Fibroblast of peridontal ligament (primary cell): ENCODE results near the gene RAET1G.
"Not testable (repeated sequence)": the region's sequence is repeated elsewhere in the genome, so short reads cannot be mapped to it uniquely, and the experiment has no call there.

Source experiments
- DNase-seq: peaks from one replicate; pipeline ENCODE4 v3.0.0-alpha.2; 2010; ENCODE audit errors: extremely low read depth

RAET1G gene, protein sequence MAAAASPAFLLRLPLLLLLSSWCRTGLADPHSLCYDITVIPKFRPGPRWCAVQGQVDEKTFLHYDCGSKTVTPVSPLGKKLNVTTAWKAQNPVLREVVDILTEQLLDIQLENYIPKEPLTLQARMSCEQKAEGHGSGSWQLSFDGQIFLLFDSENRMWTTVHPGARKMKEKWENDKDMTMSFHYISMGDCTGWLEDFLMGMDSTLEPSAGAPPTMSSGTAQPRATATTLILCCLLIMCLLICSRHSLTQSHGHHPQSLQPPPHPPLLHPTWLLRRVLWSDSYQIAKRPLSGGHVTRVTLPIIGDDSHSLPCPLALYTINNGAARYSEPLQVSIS

DNA sequence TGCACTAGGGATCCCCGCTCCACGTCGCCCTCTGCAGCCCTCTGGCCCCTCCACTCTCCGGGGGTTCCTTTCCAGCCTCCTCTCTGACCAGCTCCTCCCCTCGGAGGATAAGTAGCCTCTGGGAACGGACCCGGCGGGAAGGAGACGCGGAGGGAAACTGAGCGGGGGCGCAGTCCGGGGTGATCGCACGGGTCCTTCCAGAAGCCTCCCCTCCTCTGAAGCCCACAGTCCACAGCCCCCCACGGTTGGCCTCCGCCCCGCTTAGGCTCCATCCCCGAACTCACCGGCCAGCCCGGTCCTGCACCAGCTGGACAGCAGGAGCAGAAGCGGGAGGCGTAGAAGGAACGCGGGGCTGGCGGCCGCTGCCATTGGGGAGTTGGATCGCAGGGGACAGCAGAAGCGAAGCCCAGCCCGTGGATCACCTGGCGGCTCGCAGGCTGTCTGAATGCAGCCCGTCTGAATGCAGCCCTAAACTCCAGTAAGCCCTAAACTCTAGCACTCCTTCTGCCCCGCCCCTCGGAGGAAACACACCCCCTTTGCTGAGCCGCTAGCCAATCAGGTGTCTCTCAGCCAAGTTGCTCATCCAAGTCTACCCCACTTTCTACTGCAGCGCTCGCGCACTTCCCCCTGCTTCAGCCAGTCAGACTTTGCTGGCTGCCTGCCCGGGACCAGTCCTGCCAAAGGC is at the start of gene RAET1G:
TSS of gene RAET1G (minus strand) at position 480 of the 685 bp plus-strand sequence. CDS start at position 369, 111 bp downstream.
- peak; percentile 94 for DNase-seq

DNA sequence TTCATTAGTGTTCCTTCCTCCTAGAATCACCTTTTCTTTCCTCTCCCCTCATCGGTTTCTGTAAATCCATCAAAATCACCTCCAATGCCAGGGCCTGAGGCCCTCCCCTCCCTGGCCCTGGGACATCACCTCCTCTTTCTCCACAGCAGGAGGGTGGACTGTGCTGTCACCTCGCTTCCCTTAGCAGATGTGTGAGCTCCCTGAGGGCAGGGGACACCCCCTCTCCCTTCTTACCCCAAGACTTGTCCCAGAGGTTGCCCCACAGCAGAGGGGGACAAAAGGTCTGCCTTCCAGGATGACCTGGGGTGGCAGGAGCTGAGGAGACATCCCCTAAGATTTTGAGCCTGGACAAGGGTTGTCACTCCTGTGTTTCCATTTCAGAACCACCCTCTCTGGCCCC is 46.7 kb upstream of the RAET1G start:
- no peak for DNase-seq

DNA sequence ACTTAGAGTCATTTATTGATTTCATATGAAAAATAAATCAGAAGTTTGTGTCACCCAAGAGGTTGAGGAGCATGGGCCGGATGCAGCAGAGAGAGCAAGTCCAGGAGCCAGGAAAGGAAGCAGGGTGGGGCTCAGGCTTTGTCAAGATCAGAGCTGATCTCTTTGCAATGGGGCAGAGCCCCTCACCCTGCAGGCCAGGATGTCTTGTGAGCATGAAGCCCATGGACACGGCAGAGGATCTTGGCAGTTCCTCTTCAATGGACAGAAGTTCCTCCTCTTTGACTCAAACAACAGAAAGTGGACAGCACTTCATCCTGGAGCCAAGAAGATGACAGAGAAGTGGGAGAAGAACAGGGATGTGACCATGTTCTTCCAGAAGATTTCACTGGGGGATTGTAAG is 46.0 kb upstream of the RAET1G start:
- DNase-seq = not testable (repeated sequence)

DNA sequence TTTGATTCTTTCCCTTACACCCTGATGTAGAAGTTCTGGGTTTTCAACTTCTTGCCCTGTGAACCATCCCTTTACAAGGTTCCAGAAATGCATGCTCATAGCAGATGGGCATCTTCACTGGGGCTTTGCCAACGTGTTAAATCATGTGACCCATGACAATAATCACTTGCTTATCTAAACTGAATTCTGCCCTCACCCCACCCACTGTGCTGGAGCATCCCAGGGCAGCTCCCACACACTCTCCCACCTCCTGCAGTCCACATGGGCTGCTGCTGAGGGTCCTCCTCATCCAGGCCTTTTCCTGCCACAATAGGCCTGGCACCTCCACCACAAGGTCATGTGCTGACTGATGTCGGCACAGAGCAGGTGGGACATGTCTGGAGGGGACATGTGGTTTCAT is 45.1 kb upstream of the RAET1G start:
- DNase-seq = not testable (repeated sequence)

DNA sequence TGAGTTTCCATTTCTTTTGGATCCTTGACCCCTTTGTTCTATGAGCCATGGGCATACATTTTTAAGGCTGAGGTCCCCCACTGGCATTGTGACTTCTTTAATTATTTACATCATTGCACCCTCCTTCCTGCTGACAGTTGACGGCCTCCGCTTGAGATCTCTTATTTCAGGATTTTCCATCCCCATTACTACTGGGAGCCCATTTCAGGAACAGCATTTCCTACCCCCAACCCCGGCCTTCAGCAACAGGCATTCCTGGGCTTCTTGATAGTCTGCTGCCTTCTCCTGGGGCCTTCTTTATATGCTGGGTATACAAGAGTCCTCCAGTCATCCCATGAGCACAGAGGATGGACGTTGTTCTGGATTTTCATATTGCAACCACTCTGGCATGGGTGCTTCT is 44.7 kb upstream of the RAET1G start:
- DNase-seq = no peak

DNA sequence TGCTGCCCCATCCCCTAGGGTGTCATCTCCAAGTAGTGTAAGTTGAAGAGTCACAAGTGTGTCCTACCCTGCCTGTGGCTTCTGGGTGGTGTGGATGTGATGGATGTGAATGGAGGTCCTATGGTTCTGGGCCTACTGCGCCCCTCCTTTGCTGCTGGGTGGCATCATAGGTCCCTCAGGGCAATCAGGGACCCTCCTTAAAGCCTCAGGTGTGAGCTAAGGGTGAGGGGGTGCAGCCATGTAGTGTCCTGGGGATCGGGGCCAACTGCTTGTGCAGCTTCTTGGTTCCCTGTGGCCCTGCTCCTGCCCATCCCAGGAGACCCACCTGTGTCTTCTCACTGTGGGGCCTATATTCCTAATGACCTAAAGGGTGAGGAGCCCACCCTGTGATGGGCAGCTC is 43.4 kb upstream of the RAET1G start:
- DNase-seq = not testable (repeated sequence)

DNA sequence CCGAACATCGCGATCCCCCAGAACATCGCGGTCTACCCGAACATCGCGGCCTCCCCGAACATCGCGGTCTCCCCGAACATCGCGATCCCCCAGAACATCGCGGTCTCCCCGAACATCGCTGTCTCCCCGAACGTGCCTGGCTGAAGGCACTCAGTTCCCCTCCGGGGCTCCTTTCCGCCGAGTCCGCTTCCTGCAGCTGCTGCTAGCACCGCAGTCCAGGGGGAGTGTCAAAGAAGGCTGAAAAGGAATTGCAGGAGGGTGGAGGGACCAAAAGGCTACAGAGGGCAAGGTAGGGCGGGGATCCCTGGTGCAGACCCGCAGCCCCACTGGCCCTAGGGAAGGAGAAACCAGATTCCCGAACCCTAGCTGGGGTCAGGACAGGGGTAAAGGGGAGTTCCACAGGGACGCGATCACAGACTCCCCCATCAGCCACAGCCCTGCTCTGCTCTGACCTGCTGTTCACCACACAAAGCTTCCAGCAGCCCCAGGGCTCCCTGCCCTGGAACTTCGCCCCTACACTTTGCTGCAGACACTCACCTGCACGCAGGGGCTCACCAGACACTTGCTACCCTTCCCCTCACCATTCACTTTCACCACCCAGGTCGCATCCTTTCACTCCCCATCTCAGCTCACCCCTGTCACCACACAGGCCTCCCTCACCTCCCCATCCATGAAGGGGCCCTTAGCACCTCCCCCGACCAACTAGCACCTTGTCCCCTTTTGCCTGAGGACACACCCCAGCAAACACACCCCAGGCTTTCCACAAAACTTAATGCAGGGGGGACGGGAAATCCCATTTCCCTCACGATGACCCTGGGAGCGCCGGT is 42.5 kb upstream of the RAET1G start:
- DNase-seq = no peak

DNA sequence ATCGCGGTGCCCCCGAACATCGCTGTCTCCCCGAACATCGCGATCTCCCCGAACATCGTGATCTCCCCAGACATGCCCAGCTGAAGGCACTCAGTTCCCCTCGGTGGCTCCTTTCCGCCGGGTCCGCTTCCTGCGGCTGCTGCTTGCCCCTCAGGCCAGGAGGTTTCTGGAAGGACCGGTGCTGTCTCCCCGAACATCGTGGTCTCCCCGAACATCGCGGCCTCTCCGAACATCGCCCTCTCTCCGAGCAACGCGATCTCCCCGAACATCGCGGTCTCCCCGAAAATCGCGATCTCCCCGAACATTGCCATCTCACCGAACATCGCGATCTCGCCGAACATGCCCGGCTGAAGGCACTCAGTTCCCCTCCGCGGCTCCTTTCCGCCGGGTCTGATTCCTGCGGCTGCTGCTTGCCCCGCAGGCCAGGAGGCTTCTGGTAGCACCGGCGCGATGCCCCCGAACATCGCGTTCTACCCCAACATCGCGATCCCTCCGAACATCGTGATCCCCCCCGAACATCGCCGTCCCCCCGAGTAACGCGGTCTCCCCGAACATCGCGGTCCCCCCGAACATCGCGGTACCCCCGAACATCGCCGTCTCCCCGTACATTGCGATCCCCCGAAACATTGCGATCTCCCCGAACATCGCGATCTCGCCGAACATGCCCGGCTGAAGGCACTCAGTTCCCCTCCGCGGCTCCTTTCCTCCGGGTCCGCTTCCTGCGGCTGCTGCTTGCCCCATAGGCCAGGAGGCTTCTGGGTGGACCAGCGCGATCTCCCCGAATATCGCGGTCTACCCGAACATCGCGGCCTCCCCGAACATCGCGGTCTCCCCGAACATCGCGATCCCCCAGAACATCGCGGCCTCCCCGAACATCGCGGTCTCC is 41.6 kb upstream of the RAET1G start:
- DNase-seq = no peak

DNA sequence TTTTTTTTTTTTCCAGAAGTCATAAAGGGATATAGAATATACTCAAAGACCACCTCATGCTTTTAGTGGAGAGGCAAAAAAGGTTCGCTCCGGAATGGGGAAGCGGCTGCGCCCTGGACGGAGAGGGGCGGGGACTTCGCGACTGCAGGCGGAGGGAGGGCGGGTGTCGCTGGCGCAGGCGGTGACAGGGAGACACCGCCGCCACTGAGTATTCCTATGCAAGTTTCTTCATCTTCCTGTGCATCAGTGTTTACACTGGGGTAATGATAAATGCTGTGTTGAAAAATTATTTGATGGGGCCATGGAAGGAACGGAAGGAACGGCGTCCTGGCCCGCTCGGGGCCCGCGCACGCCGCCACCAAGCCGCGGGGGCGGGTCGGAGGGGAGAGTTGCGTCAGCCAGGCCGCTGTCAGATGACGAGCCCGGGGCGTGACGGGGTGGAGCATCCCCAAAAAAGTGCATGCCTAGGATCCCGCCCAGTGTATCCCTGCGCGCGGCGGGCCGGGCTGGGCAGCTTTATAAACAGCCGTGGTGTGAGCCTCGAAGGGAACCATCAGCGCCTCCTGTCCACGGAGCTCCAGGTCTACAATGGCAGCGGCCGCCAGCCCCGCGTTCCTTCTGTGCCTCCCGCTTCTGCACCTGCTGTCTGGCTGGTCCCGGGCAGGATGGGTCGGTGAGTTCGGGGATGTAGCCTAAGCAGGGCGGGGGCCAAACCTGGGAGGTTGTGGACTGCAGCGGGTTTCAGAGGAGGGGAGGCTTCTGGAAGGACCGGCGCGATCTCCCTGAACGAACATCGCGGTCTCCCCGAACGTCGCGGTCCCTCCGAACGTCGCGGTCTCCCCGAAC is 40.8 kb upstream of the RAET1G start, which contains the start of gene ULBP1:
TSS of gene ULBP1 (plus strand) at position 482 of the 846 bp plus-strand sequence. CDS start at position 589, 107 bp downstream.
- peak; percentile 67 for DNase-seq

DNA sequence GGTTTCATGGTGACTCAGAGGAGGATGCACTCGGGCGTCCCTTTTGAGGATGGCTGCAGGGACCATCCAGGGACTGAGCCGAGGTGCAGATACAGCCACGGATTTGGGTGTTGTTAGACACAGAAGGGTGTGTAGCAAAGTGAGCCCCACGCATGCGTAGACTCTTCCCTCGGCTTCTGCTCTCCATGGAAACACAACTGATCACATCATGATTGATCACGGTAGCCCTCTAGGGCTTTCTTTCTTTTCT is 40.2 kb upstream of the RAET1G start:
- peak; percentile 18 for DNase-seq

DNA sequence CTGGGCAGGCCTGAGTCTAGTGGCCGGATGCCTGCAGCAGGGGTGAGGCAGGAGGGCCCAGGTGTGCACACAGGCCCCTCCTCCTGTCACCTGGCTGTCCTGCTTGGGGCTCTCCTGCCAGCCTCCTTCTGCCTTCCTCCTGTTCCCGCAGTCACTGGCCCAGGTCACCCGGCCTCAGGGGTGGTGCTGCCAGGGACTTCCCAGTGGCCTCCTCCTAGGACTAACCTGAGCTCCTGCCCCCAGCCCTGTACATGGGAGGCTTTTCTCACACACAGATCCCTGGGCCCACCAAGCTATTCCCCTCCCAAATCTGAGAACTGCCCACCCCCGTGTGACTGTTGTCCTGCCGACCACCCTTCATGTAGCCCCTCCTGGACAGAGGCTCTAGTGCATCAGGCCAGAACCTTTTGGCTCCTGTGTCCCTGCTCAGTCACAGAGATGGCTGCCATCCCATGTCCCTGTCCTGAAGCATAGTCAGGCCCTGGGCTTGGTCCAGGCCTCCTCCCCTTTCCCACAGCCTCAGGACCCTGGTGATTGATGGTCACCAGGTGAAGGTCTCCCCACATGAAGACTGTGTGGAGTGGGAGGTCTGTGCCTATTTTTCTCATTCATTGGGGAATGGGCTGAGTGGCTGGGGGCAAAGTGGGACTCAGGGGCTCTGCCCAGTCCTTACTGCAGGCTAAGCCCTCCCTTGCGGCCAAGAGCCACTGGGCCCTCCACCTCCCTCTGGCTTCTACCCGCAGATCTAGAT is 39.7 kb upstream of the RAET1G start:
- DNase-seq = no peak

DNA sequence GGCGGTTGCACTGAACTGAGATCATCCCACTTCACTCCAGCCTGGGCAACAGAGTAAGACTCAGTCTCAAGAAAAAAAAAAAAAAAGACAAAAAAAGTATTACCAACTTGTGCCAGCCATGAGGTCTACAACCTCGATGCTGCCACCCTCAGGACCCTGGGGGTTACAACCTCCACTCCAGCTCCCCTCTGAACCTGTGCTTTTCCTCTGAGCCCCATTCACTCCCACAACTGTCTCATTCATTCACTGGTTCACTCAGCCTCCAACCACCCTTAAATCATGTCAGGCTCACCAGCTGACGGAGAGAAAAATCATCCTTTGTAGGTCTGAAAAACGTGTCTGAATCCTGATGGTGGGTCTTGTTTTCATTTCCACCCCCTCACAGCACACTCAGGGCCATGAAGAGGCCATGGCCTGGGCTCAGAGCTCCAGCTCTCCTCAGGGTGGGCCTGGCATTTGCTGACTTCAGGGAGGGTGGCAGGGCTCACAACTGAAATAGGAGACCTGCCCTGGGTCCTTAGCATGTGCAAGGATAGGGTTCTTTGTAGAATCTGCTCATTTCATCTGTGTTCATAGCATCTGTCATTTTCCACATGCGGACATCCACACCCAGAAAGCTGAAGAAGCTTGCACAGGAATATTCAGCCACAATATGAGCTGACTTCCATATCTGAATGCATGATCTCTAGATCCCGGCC is 39.0 kb upstream of the RAET1G start:
- no peak for DNase-seq

DNA sequence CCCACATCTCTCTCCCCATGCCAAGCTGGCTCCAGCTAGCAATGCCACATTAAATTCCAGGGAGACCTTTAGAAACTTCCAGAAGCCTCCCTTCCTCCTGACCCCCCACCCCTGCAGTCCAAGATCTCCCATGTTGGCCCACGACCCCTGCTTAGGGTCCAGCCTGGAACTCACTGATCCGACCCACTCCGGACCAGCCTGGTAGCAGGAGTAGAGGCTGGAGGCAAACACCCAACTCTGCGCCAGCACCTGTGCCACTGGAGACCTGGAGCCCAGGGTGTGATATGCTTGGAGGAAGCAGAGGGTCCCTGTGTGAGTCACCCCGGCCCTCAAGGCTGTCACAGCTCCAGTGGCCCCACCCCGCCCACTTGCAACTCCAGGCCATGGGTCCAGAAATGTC is 37.6 kb upstream of the RAET1G start:
- DNase-seq = no peak

DNA sequence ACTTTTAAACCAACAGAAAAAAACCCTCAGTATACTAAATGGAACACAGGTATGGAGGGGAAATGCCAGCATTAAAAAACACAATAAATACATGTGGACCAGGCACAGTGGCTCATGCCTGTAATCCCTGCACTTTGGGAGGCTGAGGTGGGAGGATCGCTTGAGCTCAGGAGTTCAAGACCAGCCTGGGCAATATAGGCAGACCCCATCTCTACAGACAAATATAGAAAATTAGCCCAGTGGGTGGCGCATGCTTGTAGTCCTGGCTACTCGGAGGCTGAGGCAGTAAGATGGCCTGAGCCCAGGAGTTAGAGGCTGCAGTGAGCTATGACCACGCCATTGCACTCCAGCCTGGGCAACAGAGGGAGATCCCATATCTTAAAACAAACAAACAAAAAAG is 36.9 kb upstream of the RAET1G start:
- not testable (repeated sequence) for DNase-seq

DNA sequence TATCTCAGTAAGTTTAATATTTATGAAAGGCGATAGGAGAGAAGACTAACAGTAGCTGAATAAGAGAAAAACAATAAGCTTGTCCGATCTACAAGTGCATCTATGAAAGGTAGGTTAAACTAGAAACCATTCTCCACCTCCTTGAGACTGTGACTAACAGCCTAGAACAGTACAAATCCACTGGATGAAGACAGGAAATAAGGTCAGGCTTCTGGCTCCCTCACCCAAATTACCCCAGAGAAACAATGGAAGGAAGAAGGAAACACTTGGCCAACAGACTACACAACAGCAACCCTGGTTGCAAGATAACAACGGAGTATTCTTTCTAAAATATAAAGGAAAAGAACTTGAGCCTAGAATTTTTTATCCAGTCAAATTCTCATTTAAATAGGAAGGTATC is 35.2 kb upstream of the RAET1G start:
- DNase-seq = not testable (repeated sequence)

DNA sequence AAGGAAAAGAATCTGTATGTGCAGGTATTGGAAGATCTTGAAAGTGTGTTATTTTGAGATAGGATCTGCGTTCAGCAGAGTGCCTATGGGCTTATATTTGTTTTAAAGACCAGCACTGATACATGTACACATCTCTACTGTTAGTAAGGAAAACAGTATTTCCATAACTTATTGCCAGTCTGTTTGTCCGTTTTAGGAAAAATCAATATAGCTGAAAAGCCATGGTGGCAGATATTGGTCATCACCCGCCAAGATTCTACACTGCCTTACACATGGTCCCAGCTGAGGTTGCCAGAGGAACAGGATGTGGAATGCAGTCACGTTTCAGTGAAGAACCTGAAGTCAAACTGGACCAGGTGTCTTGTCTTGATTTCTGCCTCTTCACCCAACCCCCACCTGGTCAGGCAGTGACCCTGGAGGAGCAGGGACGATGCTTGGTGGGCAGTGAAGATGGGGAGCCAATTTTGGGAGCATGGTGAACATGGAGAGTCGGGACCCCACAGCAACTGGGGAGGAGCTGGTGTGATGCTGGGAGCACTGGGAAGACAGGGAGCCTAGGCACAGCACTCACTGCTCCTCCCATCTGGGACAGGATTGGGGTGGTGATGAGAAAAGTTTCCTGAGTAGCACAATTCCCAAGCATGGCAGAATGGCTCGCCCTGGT is 32.9 kb upstream of the RAET1G start:
- not testable (repeated sequence) for DNase-seq

DNA sequence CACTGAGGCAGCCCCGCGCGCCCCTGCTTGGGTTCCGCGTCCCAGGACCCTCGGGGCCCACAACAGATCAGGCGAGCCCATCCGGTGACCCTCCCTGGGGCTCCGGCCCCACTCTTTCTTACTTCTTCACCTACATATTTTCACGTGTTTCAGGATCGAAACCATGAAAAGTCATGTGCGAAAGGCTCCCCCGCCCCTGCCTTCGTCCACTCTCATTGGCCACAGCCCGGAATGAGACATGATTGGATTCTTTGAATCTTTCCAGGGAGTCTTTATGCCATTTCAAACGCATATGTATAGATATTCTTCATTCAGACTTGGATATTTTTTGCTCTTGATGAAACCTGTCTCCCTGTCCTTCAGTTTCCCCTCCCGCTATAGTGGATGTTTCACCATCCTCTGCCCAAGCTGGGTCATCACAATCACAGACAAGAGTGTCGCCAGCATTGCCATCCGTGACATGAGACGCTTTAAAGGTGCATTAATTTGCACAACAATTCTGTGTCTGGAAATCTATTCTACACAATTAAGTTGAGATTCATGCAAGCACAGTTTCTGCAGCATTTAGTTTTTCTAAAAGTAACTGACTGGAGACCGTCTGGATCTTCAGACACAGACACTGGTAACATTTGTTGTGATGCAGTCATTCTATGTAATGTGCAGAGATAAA is 32.2 kb upstream of the RAET1G start:
- DNase-seq = not testable (repeated sequence)

DNA sequence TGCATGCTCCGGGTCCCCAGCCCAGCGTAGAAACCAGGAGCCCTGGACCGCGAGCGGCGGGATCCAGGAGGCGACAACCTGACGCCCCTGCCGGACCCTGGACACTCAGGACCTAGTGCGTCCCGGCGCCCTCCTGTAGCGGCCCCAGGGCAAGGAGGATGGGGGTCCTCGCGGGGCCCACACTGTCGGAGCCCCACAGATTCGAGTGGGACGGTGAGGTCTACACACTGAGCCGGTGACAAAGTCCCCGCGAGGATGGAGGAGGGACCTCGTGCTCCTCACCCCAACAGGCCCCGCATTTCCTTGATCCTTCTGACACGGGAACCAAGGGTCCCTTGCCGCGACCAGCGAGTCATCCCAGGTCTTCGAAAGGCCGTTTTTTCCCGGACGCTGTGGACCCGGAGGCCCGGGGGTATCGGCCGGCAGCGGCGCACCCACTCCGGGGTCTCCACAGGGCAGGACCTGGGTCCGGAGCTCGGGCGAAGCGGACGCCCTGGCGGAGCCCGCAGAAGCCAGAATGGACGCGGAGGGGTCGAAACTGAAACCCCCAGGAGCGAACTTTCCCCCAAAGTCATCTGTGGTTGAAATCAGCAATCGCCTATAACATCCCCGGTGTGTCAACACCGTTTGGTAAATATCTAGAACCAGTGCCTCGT is 31.5 kb upstream of the RAET1G start:
- not testable (repeated sequence) for DNase-seq
